DND-41 (cell line): Measurements from ENCODE around the gene CXCL9.
"Not testable (repeated sequence)": the region's sequence is repeated elsewhere in the genome, so short reads cannot be mapped to it uniquely, and the experiment has no call there.

Experiments
- ATAC-seq: fragments of 200-7000 bp; cut with Tn5 transposase; 3 replicates; pipeline ENCODE4 v1.9.1; 2021; ENCODE audit warnings: low read depth; ENCODE audit not compliant: insufficient read depth
- DNase-seq: peaks from one replicate; pipeline ENCODE4 v3.0.0-alpha.2; 2020
- H2AFZ ChIP-seq: 2 replicates; pipeline ENCODE4 v1.6.0; 2012; ENCODE audit warnings: low read depth, low read length
- H3K27ac ChIP-seq: 2 replicates; pipeline ENCODE4 v1.5.1; 2012; ENCODE audit warnings: low read length, inconsistent platforms
- H3K27me3 ChIP-seq: fragments of 200-600 bp; sonication (generic); 2 replicates; pipeline ENCODE4 v1.6.0; 2012; ENCODE audit warnings: low read length, mild to moderate bottlenecking, inconsistent platforms; ENCODE audit not compliant: insufficient read depth, poor library complexity
- H3K36me3 ChIP-seq: 2 replicates; pipeline ENCODE4 v1.5.1; 2012; ENCODE audit warnings: low read length, inconsistent platforms; ENCODE audit not compliant: insufficient read depth
- H3K4me1 ChIP-seq: 2 replicates; pipeline ENCODE4 v1.5.1; 2012; ENCODE audit warnings: mild to moderate bottlenecking, low read length; ENCODE audit not compliant: insufficient read depth
- H3K4me2 ChIP-seq: 2 replicates; pipeline ENCODE4 v1.6.0; 2012; ENCODE audit warnings: mild to moderate bottlenecking, moderate library complexity, low read length, inconsistent platforms; ENCODE audit not compliant: insufficient read depth
- H3K4me3 ChIP-seq, 2 experiments: fragments of 200-600 bp in 1 of 2; shearing (Covaris generic) in 1 of 2; 2 replicates each; pipeline ENCODE4 v1.5.1; 2012 to 2016; ENCODE audit warnings: inconsistent platforms in 2 of 2, low read length in 2 of 2, mild to moderate bottlenecking in 2 of 2, low read depth in 1 of 2, moderate library complexity in 1 of 2
- H3K79me2 ChIP-seq: 2 replicates; pipeline ENCODE4 v1.6.0; 2012; ENCODE audit warnings: low read length, inconsistent platforms; ENCODE audit not compliant: insufficient read depth
- H3K9ac ChIP-seq: 2 replicates; pipeline ENCODE4 v1.6.0; 2012; ENCODE audit warnings: low read depth, mild to moderate bottlenecking, inconsistent platforms, low read length, moderate library complexity
- H3K9me3 ChIP-seq: 2 replicates; pipeline ENCODE4 v1.5.1; 2012; ENCODE audit warnings: low read length, moderate library complexity, mild to moderate bottlenecking, inconsistent platforms; ENCODE audit not compliant: insufficient read depth, severe bottlenecking
- H4K20me1 ChIP-seq: 2 replicates; pipeline ENCODE4 v1.6.0; 2012; ENCODE audit warnings: low read length; ENCODE audit not compliant: insufficient read depth
- CTCF ChIP-seq: IDR thresholded peaks from 2 replicates; pipeline ENCODE4 v1.5.1; 2012; ENCODE audit warnings: borderline replicate concordance, low read length, moderate library complexity, mild to moderate bottlenecking; ENCODE audit not compliant: poor library complexity, severe bottlenecking; ENCODE audit errors: extremely low read depth
- EZH2 ChIP-seq: IDR thresholded peaks from 3 replicates; pipeline ENCODE4 v1.6.1; 2012; ENCODE audit warnings: borderline replicate concordance, low read depth, mild to moderate bottlenecking, moderate library complexity, low read length, inconsistent platforms; ENCODE audit not compliant: severe bottlenecking

The CXCL9 gene

GRCh38 chr4:76007089-76007862 is at the start of gene CXCL9:
Gene CXCL9, minus strand, starts transcription at chr4:76007509. Its CDS starts 60 bp downstream, at chr4:76007449.
- peaks cover 14% of the 10 kb centered on the region for H3K4me1 ChIP-seq
- TF ChIP-seq EZH2 (no peak), CTCF (no peak)
- no peak within 1 kb of the TSS for H3K4me3 ChIP-seq
- DNase-seq (no peak), ATAC-seq (no peak)
- peaks cover 2% of the 10 kb centered on the region for H3K27me3 ChIP-seq
- H3K4me2 ChIP-seq: no peak within 1 kb of the TSS
- no peaks in the 10 kb centered on the region for H3K79me2 ChIP-seq
- H3K27ac ChIP-seq: no peak within 1 kb of the TSS
- no peak within 1 kb of the TSS for H3K9ac ChIP-seq
- H4K20me1 ChIP-seq: no peaks in the 10 kb centered on the region
- no peaks in the 10 kb centered on the region for H3K36me3 ChIP-seq
- no peak within 1 kb of the TSS for H2AFZ ChIP-seq
- no peaks in the 10 kb centered on the region for H3K9me3 ChIP-seq

GRCh38 chr4:76055421-76055820 is 48.1 kb upstream of the CXCL9 start:
- no peaks in the 10 kb centered on the region for H3K79me2 ChIP-seq
- no peak for TF ChIP-seq EZH2
- TF ChIP-seq CTCF: no peak
- DNase-seq: no peak
- H3K4me3 ChIP-seq: no peak overlapping the region
- no peaks in the 10 kb centered on the region for H4K20me1 ChIP-seq
- H2AFZ ChIP-seq: no peak overlapping the region
- H3K4me2 ChIP-seq: no peak overlapping the region
- H3K9me3 ChIP-seq: no peaks in the 10 kb centered on the region
- H3K4me1 ChIP-seq: no peaks in the 10 kb centered on the region
- no peaks in the 10 kb centered on the region for H3K36me3 ChIP-seq
- ATAC-seq: no peak
- H3K9ac ChIP-seq: no peak overlapping the region
- no peak overlapping the region for H3K27ac ChIP-seq
- H3K27me3 ChIP-seq: peaks cover 38% of the 10 kb centered on the region

- TF ChIP-seq EZH2: no peak
- TF ChIP-seq CTCF: no peak
- H2AFZ ChIP-seq: no peak overlapping the region
Observed at GRCh38 chr4:76055016-76055415, 47.7 kb upstream of the CXCL9 start.

GRCh38 chr4:76053730-76054129 is 46.4 kb upstream of the CXCL9 start:
- DNase-seq (no peak), ATAC-seq (no peak)
- Histone ChIP-seq H3K27me3 (peaks cover 32% of the 10 kb centered on the region), H3K4me1 (no peaks in the 10 kb centered on the region), H3K4me2 (no peak overlapping the region), H3K4me3 (no peak overlapping the region), H3K27ac (no peak overlapping the region), H3K79me2 (no peaks in the 10 kb centered on the region), H3K36me3 (no peaks in the 10 kb centered on the region), H3K9ac (no peak overlapping the region), H2AFZ (no peak overlapping the region), H3K9me3 (no peaks in the 10 kb centered on the region), H4K20me1 (no peaks in the 10 kb centered on the region)
- no peak for TF ChIP-seq EZH2

More at GRCh38 chr4:76055016-76055415, 47.7 kb upstream of the CXCL9 start:
- Histone ChIP-seq H3K36me3 (no peaks in the 10 kb centered on the region), H3K27me3 (peaks cover 38% of the 10 kb centered on the region), H3K9me3 (no peaks in the 10 kb centered on the region), H3K79me2 (no peaks in the 10 kb centered on the region), H3K9ac (no peak overlapping the region), H3K27ac (no peak overlapping the region), H3K4me3 (no peak overlapping the region), H3K4me1 (no peaks in the 10 kb centered on the region), H4K20me1 (no peaks in the 10 kb centered on the region), H3K4me2 (no peak overlapping the region)
- ATAC-seq (no peak), DNase-seq (no peak)

GRCh38 chr4:76050560-76051050 is 43.3 kb upstream of the CXCL9 start:
- not testable (repeated sequence) for H3K4me3 ChIP-seq, H3K27ac ChIP-seq, H3K4me1 ChIP-seq, H4K20me1 ChIP-seq, ATAC-seq, H3K4me2 ChIP-seq, H3K79me2 ChIP-seq, H3K9me3 ChIP-seq, H3K36me3 ChIP-seq, H3K9ac ChIP-seq, DNase-seq, H2AFZ ChIP-seq
- H3K27me3 ChIP-seq: peaks cover 13% of the 10 kb centered on the region

GRCh38 chr4:76049860-76050416 is 42.6 kb upstream of the CXCL9 start:
- H3K27me3 ChIP-seq, ATAC-seq, H4K20me1 ChIP-seq, H3K4me3 ChIP-seq, H3K36me3 ChIP-seq, H2AFZ ChIP-seq, DNase-seq, H3K27ac ChIP-seq, H3K4me1 ChIP-seq, H3K79me2 ChIP-seq, H3K4me2 ChIP-seq, H3K9me3 ChIP-seq, H3K9ac ChIP-seq: not testable (repeated sequence)
